Measurements from ENCODE around the gene MAML2. TPM values are rescaled to one million over a fixed set of nuclear protein-coding genes. Genes with fewer than 3 reads are reported as not detected.

The MAML2 gene
- total RNA-seq, 4 donors from 2014 or later: 15.9 to 31.9 (median 24.9) TPM

DNA sequence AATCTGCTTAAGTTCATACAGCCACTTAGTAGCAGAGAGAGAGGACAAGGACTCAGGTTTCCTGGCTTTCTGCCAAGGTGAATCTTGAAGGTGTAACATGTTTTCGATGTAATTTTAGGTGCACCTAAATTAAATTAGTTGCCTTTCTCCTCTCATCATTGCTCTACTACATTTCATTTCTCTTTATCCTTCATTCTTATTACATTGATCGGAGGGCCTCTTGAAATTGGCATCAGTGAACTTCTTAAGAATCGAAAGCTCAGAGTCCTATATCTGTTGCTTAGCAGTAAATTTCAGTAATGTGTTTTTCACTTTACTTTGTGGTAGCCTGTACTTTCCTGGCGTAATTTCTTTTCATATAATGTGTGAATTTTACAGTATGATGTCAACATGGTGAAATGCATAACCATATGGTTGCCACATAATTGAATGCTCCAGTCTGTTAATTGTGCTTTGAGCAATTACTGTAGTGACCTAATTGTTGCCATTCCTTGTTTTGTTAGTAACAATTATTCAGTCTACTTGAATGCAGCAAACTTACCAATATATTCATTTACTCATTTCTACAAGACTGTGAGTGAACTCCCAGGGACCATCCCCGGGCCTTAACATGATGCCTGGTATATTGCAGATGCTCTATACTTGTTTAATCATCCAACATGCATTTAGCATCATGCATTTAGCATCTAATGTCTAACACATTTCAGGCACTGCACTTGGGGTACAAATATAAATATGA, 138.1 kb downstream of the MAML2 start:
- intact Hi-C loops (cut with DNase I; ENCODE audit: low total_unique reads): no loop called here
- 88 to 92% methylated on average over 5 of the region's 5 CpGs for WGBS, 2 donors (ENCODE audit: low coverage in 1 of 2)

DNA sequence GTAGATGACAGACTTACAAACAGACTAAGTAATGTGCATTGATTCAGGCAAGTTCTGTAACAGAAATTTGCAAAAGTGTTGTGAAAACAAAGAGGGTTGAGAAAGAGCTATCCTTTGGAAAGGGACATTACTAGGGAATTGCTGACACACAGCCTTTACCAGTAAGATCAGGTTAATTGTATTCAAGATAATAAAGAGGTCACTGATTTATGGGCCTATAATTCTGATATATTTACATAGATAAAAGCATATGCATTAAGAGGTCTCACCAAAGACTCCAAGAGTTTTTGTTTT, 138.7 kb downstream of the MAML2 start:
- H3K4me3 ChIP-seq: no peak overlapping the region
- H3K9me3 ChIP-seq: no peaks in the 10 kb centered on the region
- no peaks in the 10 kb centered on the region for H3K27me3 ChIP-seq
- no peak for DNase-seq
- in situ Hi-C loops (cut with MboI; ENCODE audit: low pct_ligation_motif_present in 1 of 4, low pct_unique_long_range_greater_than_20kb in 1 of 4, low sequenced_read_pairs in 3 of 4): no loop called here
- TF ChIP-seq EP300 (IDR thresholded peaks at IDR 0.05; ENCODE audit: low read depth) (no peak), CTCF (IDR thresholded peaks at IDR 0.05) (no peak), POLR2AphosphoS5 (IDR thresholded peaks at IDR 0.05) (no peak), POLR2A (IDR thresholded peaks at IDR 0.05) (no peak)
- H3K4me1 ChIP-seq: peaks cover 6 to 38% (median 23%) of the 10 kb centered on the region in 4 donors
- no peaks in the 10 kb centered on the region for H3K36me3 ChIP-seq
- H3K27ac ChIP-seq: no peak overlapping the region
- intact Hi-C loops (cut with DNase I; ENCODE audit: low total_unique reads): no loop called here

More for the DNA sequence above, 138.1 kb downstream of the MAML2 start:
- no peak overlapping the region for H3K4me3 ChIP-seq
- H3K27me3 ChIP-seq: no peaks in the 10 kb centered on the region
- TF ChIP-seq POLR2A (IDR thresholded peaks at IDR 0.05) (no peak), POLR2AphosphoS5 (IDR thresholded peaks at IDR 0.05) (no peak), CTCF (IDR thresholded peaks at IDR 0.05) (no peak), EP300 (IDR thresholded peaks at IDR 0.05; ENCODE audit: low read depth) (no peak)
- in situ Hi-C loops (cut with MboI; ENCODE audit: low pct_ligation_motif_present in 1 of 4, low pct_unique_long_range_greater_than_20kb in 1 of 4, low sequenced_read_pairs in 3 of 4): no loop called here
- H3K27ac ChIP-seq: peak overlapping the region in 1 of 4 donors; percentile 3
- H3K9me3 ChIP-seq: no peaks in the 10 kb centered on the region
- no peaks in the 10 kb centered on the region for H3K36me3 ChIP-seq
- peaks cover 6 to 35% (median 20%) of the 10 kb centered on the region in 4 donors for H3K4me1 ChIP-seq
- no peak for DNase-seq

- Histone ChIP-seq H3K27me3 (no peaks in the 10 kb centered on the region), H3K36me3 (no peaks in the 10 kb centered on the region), H3K27ac (no peak overlapping the region), H3K4me1 (peaks cover 6 to 34% (median 23%) of the 10 kb centered on the region in 4 donors), H3K4me3 (no peak overlapping the region), H3K9me3 (no peaks in the 10 kb centered on the region)
- TF ChIP-seq POLR2A (IDR thresholded peaks at IDR 0.05): no peak
- no peak for TF ChIP-seq CTCF (IDR thresholded peaks at IDR 0.05)
- TF ChIP-seq POLR2AphosphoS5 (IDR thresholded peaks at IDR 0.05): no peak
- TF ChIP-seq EP300 (IDR thresholded peaks at IDR 0.05; ENCODE audit: low read depth): no peak
- in situ Hi-C loops (cut with MboI; ENCODE audit: low pct_ligation_motif_present in 1 of 4, low pct_unique_long_range_greater_than_20kb in 1 of 4, low sequenced_read_pairs in 3 of 4) (no loop called here), intact Hi-C loops (cut with DNase I; ENCODE audit: low total_unique reads) (no loop called here)
- WGBS, 2 donors (ENCODE audit: low coverage in 1 of 2): 89 to 90% methylated on average over 4 to 7 of the region's 7 CpGs
- DNase-seq: no peak
Observed at GRCh38 chr11:96203567-96204365, 139.2 kb downstream of the MAML2 start.

- Histone ChIP-seq H3K36me3 (no peaks in the 10 kb centered on the region), H3K4me1 (peaks cover 6 to 11% (median 8%) of the 10 kb centered on the region in 4 donors), H3K9me3 (no peaks in the 10 kb centered on the region), H3K27ac (peak overlapping the region in 3 of 4 donors; percentile 7 to 52 (median 32)), H3K27me3 (no peaks in the 10 kb centered on the region), H3K4me3 (no peak overlapping the region)
- in situ Hi-C loops (cut with MboI; ENCODE audit: low pct_ligation_motif_present in 1 of 4, low pct_unique_long_range_greater_than_20kb in 1 of 4, low sequenced_read_pairs in 3 of 4): no loop called here
- TF ChIP-seq CTCF (IDR thresholded peaks at IDR 0.05): no peak
- TF ChIP-seq POLR2A (IDR thresholded peaks at IDR 0.05): no peak
- TF ChIP-seq EP300 (IDR thresholded peaks at IDR 0.05; ENCODE audit: low read depth): no peak
- TF ChIP-seq POLR2AphosphoS5 (IDR thresholded peaks at IDR 0.05): peak in 1 of 3 donors; percentile 45
- no peak for DNase-seq
- intact Hi-C loops (cut with DNase I; ENCODE audit: low total_unique reads): no loop called here
Observed at GRCh38 chr11:96200243-96200642, 142.8 kb downstream of the MAML2 start.
